Measurements from ENCODE around the gene SAMD15.
"Not testable (repeated sequence)": the region's sequence is repeated elsewhere in the genome, so short reads cannot be mapped to it uniquely, and the experiment has no call there.

SAMD15 gene

DNA sequence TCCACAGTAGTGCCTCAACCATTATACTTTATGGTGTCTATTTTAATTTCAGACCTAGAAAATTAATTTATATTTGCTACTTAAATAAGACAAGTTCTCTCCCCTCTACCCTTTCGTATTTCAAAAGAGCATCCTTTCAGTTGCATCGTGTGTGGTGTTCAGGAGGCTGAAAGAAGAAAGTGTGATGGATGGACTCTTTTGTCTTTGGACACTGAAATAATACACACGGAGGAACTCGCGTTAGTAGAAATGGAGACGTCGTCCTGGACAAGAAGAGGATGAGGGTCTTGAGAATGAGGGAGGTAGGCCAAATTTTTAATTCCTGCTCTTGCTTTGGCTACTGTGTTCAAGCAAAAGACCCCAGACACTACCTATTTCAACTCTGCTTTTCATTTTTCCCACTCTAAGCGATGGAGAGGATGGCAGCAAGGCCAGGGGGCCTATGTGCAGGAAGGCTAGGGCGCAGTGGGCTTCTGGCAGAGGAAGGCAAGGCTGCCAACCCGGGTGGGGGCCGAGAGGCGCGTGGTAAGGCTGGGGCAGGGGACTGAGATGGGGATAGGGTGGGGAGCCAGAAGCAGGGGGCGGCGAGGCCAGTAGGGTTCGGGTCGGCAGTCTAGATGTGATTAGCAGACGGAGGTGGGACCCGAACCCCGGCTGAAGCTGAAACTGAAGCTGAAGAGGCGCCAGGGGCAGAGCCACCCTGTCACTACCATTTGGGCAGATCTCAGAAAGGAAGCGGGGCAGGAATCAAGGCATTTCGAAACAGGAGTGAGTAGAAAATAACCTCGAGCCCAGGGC, 1.0 kb upstream of the SAMD15 start:
- peak; percentile 66 for DNase-seq

DNA sequence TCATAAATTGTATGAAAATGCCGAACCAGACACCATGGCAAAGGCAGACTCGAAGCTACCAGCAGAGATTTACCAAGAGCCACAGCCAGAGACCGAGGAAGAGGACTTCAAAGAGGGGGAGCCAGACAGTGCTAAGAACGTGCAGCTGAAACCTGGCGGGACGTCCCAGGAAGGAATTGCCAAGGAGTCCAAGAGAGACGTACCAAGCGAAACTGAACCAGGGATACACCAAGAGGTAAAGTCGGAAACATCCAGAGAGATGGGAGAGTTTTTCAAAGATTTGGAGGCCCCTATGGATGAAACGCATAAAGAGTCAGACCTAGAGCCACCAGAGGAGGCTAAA, 294 bp downstream of the SAMD15 start:
- no peak for DNase-seq

DNA sequence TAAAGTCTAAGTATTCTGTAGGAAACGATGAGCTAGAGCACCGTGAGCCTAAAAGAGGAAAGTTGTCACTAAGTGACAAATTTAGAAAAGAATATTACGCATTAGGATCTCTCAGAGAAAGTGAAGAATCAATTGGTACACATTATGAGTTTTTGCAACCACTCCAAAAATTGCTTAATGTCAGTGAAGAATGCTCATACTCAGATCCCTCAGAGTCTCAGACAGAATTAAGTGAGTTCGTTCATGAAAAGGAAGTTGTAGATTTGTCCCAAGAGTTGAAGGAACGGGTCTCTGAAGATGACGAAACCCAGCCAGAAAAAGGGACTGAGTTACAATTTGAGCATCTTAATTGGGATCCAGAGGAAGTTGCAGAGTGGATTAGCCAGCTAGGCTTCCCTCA, 1.5 kb downstream of the SAMD15 start:
- peak; percentile 18 for DNase-seq

DNA sequence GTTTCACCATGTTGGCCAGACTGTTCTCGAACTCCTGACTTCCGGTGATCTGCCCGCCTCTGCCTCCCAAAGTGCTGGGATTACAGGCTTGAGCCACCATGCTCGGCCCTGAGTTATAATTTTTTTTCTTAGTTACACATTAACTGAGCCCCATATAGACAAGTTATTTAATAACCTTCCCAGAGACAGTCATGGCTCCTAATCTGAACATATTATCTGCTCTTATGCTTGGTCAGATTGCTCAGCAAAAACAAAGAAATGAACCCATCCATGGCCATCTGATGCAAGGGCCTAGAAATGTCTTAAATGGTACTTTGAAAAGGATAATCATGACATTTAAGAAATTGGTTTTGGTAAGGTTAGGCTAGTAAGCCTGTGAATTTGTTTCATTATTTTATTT, 13.0 kb downstream of the SAMD15 start:
- DNase-seq: no peak

DNA sequence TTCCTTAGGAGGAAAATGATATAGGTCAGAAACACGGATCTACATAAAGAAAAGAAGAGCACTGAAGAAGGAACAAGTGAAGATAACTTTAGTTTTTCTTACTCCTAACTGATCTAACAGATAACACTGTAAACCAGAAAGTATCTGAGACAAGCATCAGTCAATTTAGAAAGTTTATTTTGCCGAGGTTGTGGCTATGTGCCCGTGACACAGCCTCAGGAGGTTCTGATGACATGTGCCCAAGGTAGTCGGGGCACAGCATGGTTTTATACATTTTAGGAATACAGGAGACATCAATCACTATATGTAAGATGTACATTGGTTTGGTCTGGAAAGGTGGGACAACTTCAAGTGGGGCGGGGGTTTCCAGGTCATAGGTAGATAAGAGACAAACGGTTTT, 23.0 kb downstream of the SAMD15 start:
- peak; percentile 20 for DNase-seq

DNA sequence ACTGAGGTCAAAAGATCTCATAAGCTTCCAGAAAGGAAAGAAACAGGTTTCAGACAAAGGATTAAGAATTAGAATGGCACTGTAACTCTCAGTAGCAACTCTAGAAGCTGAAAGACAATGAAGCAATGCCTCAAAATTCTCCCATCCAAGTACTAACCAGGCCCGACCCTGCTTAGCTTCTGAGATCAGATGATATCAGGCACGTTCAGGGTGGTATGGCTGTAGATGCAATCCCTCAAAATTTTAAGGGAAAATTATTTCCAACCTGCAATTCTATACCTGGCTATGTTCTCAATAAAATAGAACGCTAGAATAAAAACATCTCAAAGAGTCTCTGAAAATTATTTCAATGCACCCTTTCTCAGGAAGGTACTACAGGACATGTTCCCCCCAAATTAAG, 26.6 kb downstream of the SAMD15 start:
- DNase-seq: no peak

DNA sequence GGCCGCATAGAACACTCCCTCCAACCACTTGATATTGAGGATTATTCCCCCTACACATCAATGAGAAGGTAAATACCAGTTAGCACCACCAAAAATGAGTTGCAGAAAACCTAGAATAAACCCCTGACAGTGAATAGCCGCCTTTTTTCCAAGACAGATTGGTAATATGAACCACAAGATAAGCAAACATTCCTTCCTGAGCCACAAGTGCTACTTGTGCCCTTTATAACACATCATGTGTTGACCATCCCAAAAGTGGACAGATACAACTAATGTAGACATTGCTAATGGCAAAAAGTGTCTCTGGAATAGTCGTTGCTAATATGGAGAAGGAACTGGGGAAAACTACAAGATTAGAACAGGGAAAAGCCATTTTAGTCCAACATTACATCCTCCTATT, 28.9 kb downstream of the SAMD15 start:
- peak; percentile 24 for DNase-seq

DNA sequence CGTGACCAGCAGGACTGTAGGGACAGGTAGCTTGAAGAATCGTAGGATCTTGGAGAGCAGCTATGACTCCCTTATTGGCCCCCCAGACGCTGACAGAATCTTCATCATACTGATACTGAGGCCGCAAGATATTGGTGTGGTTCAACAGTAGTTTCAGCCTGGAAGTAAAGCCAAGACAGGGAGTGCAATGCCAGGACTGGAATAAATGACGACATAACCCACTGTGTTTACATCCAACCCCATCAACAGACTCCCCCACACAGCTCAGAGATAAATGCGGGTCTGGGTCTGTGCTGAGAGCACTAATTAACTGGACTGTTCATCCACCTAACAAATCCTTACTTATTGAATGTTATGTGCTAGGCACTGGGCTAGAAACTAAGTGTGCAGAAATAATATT, 29.5 kb downstream of the SAMD15 start:
- peak; percentile 78 for DNase-seq

DNA sequence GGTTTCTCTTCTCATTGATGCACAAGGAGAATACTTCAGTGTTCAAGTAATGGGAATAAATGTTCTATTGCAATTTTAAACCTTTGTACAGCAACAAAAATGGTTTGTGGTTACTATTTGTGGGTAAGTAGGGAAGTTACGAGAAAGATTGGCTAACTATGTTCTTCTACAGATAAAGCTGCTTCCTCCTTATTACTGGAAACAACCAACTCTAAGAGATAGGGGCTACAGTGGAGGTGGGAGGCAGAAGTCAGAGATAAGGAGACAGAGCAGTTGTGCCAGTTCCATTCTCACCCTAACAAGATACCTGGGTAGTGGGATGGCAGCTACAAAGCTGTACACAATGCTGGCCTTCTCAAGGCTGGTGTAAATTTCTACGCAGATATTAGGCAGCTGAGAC, 30.0 kb downstream of the SAMD15 start:
- DNase-seq: peak; percentile 92

DNA sequence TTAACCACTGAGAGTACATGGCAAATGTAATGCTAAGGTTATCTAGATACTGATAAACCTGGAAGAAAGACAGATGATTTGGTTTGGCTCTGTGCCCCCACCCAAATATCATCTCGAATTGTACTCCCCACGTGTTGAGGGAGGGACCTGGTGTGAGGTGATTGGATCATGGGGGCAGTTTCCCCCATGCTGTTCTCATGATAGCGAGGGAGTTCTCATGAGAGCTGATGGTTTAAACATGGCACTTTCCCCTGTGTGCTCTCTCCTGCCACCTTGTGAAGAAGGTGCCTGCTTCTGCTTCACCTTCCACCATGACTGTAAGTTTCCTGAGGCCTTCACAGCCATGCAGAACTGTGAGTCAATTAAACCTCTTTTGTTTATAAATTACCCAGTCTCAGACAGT, 32.0 kb downstream of the SAMD15 start:
- peak; percentile 73 for DNase-seq

DNA sequence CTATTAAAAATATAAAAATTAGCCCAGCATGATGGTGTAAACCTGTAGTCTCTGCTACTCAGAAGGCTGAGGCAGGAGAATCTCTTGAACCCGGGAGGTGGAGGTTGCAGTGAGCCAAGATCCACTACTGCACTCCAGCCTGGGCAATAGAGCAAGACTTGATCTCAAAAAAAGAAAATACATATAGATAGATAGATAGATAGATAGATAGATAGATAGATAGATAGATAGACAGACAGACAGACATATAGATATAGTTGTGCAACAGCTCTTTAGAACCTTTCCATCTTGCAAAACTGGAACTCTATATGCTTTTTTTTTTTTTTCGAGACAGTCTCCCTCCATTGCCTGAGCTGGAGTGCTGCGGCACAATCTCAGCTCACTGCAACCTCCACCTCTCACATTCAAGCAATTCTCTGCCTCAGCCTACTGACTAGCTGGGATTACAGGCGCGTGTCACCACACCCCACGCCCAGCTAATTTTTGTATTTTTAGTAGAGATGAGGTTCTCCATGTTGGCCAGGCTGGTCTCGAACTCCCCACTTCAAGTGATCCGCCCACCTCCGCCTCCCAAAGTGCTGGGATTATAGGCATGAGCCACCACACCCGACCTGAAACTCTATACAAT, 38.3 kb downstream of the SAMD15 start:
- DNase-seq: not testable (repeated sequence)

DNA sequence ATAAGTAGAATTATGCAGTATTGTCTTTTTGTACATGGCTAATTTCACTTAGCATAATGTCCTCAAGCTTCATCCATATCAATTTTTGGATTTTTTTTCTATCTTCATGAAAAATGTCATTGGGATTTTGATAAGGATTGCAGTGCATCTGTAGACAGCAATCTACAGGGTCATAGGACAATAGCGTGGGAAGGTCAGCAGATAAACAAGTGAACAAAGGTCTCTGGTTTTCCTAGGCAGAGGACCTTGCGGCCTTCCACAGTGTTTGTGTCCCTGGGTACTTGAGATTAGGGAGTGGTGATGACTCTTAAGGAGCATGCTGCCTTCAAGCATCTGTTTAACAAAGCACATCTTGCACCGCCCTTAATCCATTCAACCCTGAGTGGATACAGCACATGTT, 38.9 kb downstream of the SAMD15 start:
- not testable (repeated sequence) for DNase-seq

DNA sequence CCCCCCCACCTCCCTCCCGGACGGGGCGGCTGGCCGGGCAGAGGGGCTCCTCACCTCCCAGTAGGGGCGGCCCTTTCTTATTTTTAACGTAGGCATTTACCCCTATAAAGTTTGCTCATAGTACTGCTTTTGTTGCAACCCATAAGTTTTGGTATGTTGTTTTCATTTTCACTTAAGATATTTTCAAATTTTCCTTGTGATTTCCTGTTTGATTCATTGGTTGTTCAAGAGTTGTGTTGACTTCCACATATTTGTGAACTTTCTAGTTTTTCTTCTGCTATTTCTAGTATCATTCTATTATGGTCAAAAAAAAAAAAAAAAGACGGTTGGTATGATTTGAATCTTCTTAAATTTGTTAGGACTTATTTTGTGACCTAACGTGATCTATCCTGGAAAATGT, 39.7 kb downstream of the SAMD15 start:
- no peak for DNase-seq

DNA sequence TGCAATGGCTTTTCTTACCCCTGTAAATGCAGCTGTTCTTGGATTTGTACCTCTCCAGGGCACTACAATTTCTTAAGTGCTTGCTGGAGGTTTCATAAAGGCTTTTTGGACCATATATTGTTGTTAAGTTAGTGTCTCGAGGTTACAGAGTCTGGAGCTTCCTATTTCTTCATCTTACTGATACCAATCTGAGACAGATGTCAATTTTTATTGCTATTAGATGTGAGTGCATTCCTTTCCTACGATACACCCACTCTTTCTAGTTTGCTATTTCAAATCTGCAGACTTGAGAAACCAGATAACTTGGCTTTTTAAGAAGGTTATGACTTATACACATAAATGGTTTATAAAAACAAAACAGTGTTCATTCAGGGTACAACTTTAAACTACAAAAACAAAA, 44.0 kb downstream of the SAMD15 start:
- peak; percentile 52 for DNase-seq

DNA sequence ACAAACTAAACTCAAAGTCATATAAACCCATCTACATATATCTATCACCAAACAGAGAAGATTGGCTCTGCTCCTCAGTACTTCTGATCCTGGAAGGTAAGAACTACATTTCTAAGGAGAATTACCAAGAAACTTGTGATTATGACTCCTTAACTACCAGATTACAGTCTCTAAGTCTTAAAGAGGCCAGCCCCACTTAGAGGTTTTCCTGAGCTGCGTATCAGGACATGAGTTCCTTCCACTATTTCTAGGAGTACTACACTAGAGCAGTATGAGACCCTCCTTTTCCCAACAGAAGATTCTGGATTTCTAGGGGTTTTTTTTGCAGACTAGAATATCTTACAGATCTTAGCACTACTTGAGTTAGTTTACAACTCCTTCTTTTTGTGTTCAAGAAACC, 46.2 kb downstream of the SAMD15 start, which contains the start of gene NOXRED1:
NOXRED1 (minus strand) TSS at position 101 of the 400 bp plus-strand sequence. CDS start 634 bp downstream, outside the sequence.
- DNase-seq: no peak

DNA sequence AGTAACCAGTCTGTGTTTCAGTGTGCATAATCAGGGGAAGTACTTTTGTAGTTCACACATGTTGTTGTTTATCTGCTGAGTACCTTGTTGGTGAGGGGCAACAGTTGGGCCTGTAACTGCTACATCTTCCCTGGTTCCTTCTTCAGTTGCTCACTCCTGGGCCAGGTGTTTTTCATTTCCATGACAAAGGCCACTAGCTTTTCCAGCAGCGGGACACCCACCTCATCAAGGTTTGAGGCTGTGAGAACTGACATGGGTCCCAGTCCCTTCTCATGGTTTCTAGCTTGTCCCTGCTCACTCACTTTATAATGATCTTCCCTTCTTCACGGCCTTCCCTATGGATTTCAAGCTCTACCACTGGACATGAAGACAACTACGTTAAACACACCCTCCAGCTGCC, 47.7 kb downstream of the SAMD15 start:
- DNase-seq: no peak

DNA sequence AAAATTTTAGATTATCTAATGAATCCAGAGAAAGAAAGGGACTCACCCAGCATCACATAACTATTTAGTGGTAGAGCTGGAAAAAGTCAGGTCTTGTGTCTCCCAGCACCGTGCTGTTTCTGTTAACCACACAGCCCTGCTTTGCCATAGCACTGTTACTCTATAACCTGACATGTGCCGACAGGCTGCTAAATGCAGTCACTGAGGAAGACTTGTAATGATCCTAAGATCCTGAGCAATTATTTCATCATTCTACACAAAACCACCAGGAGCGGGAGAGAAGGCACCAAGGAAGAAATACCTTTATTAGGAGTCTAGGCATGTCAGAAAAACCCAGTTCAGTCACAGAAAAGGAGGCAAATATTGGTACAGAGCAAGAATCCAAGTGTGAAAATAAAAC, 49.2 kb downstream of the SAMD15 start:
- no peak for DNase-seq

DNA sequence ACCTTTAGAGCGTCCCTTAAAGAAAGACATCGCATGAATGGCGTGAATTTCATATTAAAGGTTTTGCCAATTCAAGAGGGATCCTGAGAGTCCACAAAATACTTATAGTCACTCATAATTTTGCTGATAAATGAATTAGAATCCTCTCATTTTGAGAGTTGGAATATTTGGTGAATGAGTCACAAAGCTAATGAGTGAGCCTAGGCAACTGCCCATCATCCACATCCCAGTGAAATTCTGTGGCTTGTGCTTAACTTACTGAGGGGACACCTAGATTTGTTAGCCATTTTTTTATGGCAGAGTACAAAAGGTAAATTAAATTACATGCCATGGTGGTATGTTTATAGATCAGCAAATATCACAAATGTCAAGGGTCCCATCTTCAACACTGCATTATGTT, 58.9 kb downstream of the SAMD15 start:
- DNase-seq: no peak

DNA sequence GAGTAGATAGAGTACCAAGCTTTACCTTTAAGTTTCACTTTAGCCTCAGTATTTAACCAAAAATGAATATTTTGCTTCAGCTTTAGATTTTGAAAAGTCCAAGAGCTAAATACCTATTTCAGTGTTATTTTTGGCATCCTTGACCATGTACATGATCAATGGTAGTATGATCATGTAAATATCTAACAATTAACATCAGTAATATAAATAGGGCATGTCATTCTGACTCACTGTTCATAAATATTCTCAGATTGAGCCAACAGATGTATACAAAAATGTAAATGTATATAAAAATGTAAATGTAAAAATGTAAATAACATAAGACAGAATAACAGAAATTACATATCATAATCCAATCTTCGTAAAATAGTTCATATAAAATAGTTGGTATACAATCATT, 61.4 kb downstream of the SAMD15 start:
- no peak for DNase-seq

DNA sequence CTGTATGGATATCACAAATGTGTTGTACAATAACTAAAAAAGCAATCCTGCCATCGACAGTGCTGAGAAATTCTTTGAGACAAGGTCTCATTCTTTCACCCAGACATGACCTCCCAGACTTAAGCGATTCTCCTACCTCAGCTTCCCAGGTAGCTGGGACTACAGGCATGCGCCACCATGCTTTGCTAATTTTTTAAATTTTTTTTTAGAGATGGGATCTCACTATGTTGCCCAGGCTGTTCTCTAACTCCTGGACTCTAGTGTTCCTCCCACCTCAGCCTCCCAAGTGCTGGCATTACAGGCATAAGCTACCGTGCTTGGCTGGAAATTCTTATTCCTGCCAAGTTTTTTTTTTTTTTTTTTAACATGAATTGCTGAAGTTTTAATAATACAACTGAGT, 62.7 kb downstream of the SAMD15 start:
- DNase-seq: no peak
